HepG2 (cell line): Measurements from ENCODE around the gene C5. TPM values are rescaled to one million over a fixed set of nuclear protein-coding genes. Genes with fewer than 3 reads are reported as not detected.

Experiments
- BORCS8-MEF2B ChIP-seq: sonication (generic); formaldehyde crosslinking; IDR thresholded peaks from 2 replicates; pipeline ENCODE4 v1.8.0; 2022; ENCODE audit warnings: mild to moderate bottlenecking, missing genetic modification reagents
- GATAD2A ChIP-seq: IDR thresholded peaks from 2 replicates; pipeline ENCODE4 v1.6.1; 2016
- IKZF1 ChIP-seq: fragments of 450-650 bp; IDR thresholded peaks from 2 replicates; pipeline ENCODE4 v1.7.1; 2016
- IKZF4 ChIP-seq: sonication (generic); formaldehyde crosslinking; IDR thresholded peaks from 2 replicates; pipeline ENCODE4 v1.5.1; 2020; ENCODE audit warnings: borderline replicate concordance, mild to moderate bottlenecking, low read depth, missing genetic modification reagents; ENCODE audit errors: not compliant biosample characterization
- MXD4 ChIP-seq: IDR thresholded peaks from 2 replicates; pipeline ENCODE4 v1.6.1; 2016; ENCODE audit warnings: mild to moderate bottlenecking, missing biosample characterization, missing genetic modification reagents
- NFIB ChIP-seq: sonication (generic); formaldehyde crosslinking; IDR thresholded peaks from 2 replicates; pipeline ENCODE4 v1.9.0; 2021; ENCODE audit warnings: missing genetic modification reagents, mild to moderate bottlenecking, borderline replicate concordance
- POLR2AphosphoS2 ChIP-seq: IDR thresholded peaks from 2 replicates; pipeline ENCODE4 v1.6.1; 2011; ENCODE audit warnings: low read depth, low read length, improper control_type of control experiment
- SRF ChIP-seq: IDR thresholded peaks from 2 replicates; pipeline ENCODE4 v1.6.1; 2011; ENCODE audit warnings: mild to moderate bottlenecking, low read depth, low read length, moderate library complexity
- TGIF2 ChIP-seq: IDR thresholded peaks from 2 replicates; pipeline ENCODE4 v1.6.1; 2016; ENCODE audit warnings: control low read depth, missing compliant biosample characterization
- ZFX ChIP-seq: sonication (generic); formaldehyde crosslinking; IDR thresholded peaks from 2 replicates; pipeline ENCODE4 v1.4.0; 2020; ENCODE audit warnings: mild to moderate bottlenecking, low read depth, missing genetic modification reagents, moderate library complexity
- ZKSCAN8 ChIP-seq: IDR thresholded peaks from 2 replicates; pipeline ENCODE4 v1.6.1; 2016; ENCODE audit warnings: borderline replicate concordance, missing genetic modification reagents, missing compliant biosample characterization
- ZMAT3 ChIP-seq: sonication (generic); formaldehyde crosslinking; conservative IDR thresholded peaks from 2 replicates; pipeline ENCODE4 v1.7.0; 2021; ENCODE audit warnings: missing genetic modification reagents
- ZNF367 ChIP-seq: sonication (generic); formaldehyde crosslinking; IDR thresholded peaks from 2 replicates; pipeline ENCODE4 v1.4.0; 2020; ENCODE audit warnings: missing genetic modification reagents, borderline replicate concordance
- ZNF451 ChIP-seq: sonication (generic); formaldehyde crosslinking; IDR thresholded peaks from 2 replicates; pipeline ENCODE4 v1.5.0; 2020; ENCODE audit warnings: mild to moderate bottlenecking, missing genetic modification reagents
- ZNF619 ChIP-seq: sonication (generic); formaldehyde crosslinking; IDR thresholded peaks from 2 replicates; pipeline ENCODE4 v1.4.0; 2020; ENCODE audit warnings: mild to moderate bottlenecking, missing genetic modification reagents
- polyA plus RNA-seq, 8 experiments: library from polyadenylated mRNA; depleted of rRNA in 3 of 8; stranded (reverse) in 7 of 8; unstranded in 1 of 8; fragments of >200 nt; fragmentation: Illumina TruSeq in 4 of 8; extraction: Trizol in 4 of 8; gene quantifications; 2 replicates each; pipeline versions ENCODE4 v1.2.1 to v1.2.3, GENCODE V29; 2011 to 2016; ENCODE audit warnings: low read depth in 4 of 8, missing spikeins in 1 of 8, mixed read lengths in 1 of 8; ENCODE audit not compliant: insufficient read depth in 1 of 8
- total RNA-seq, 5 experiments: library from RNA; depleted of rRNA; stranded (reverse); fragments of >200 nt; fragmentation: Illumina TruSeq; extraction: Trizol; gene quantifications; 2 replicates each; pipeline ENCODE4 v1.2.3, GENCODE V29; 2016; ENCODE audit warnings: low read depth in 1 of 5
- TF ChIP-seq, protein P1 (sequence below): sonication (generic); formaldehyde crosslinking; IDR thresholded peaks from 2 replicates; pipeline ENCODE4 v1.4.0; 2020; ENCODE audit warnings: mild to moderate bottlenecking, missing genetic modification reagents
- TF ChIP-seq, protein P2 (sequence below): sonication (generic); formaldehyde crosslinking; IDR thresholded peaks from 2 replicates; pipeline ENCODE4 v1.5.1; 2020; ENCODE audit warnings: mild to moderate bottlenecking, missing genetic modification reagents, borderline replicate concordance
- TF ChIP-seq, protein P3 (sequence below): IDR thresholded peaks from 2 replicates; pipeline ENCODE4 v1.6.1; 2016; ENCODE audit warnings: control low read depth

C5 gene
- total and polyA plus RNA-seq, 2 of the 13 experiments (the other 11 are each of a cell fraction or from before 2014, with no cell fraction given): 57.6 to 192 TPM

DNA sequence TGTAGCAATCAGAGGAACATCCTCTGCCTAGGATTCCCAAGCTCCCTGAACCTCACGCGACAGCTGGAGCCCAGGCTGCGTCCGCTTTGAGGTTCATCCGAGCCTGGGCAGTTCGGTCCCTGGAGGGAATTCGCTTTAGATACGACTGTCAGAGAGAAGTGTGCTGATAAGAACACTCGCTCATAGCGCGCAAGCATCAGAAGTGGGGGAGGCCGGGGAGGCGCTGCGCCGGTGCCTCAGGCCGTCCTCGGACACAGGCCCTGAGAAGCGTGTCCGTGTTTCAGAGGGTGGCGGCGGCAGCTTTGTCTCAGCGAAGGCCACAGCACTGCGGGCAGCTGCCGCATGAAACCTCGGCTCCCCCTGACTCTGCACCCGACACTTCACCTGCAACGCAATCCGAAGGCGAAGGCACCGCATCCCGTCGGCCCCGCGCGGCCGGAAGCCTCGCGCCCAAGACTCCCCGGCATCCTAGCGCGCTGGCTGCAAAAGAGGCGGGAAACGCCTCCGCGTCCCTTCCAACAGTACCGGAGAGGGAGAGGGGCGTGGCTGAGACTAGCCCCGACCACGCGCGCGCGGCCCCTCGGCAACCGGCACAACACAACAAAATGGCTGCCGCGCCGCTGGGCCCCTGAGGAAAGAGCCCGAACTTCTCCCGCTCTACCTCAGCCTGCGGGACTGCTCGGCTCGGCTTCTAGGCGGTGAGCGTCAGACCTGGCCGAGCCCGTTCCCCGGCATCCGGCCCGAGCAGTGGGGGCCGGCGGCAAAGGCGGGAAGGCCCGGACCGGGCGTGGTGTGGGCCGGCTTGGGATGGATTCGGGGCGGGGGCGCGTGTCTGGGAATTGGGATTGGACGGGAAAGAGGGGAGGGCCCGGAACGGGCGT lies 24.5 kb upstream of the C5 start, which contains the start of gene CNTRL (continued):
- TF ChIP-seq, protein P1, sequence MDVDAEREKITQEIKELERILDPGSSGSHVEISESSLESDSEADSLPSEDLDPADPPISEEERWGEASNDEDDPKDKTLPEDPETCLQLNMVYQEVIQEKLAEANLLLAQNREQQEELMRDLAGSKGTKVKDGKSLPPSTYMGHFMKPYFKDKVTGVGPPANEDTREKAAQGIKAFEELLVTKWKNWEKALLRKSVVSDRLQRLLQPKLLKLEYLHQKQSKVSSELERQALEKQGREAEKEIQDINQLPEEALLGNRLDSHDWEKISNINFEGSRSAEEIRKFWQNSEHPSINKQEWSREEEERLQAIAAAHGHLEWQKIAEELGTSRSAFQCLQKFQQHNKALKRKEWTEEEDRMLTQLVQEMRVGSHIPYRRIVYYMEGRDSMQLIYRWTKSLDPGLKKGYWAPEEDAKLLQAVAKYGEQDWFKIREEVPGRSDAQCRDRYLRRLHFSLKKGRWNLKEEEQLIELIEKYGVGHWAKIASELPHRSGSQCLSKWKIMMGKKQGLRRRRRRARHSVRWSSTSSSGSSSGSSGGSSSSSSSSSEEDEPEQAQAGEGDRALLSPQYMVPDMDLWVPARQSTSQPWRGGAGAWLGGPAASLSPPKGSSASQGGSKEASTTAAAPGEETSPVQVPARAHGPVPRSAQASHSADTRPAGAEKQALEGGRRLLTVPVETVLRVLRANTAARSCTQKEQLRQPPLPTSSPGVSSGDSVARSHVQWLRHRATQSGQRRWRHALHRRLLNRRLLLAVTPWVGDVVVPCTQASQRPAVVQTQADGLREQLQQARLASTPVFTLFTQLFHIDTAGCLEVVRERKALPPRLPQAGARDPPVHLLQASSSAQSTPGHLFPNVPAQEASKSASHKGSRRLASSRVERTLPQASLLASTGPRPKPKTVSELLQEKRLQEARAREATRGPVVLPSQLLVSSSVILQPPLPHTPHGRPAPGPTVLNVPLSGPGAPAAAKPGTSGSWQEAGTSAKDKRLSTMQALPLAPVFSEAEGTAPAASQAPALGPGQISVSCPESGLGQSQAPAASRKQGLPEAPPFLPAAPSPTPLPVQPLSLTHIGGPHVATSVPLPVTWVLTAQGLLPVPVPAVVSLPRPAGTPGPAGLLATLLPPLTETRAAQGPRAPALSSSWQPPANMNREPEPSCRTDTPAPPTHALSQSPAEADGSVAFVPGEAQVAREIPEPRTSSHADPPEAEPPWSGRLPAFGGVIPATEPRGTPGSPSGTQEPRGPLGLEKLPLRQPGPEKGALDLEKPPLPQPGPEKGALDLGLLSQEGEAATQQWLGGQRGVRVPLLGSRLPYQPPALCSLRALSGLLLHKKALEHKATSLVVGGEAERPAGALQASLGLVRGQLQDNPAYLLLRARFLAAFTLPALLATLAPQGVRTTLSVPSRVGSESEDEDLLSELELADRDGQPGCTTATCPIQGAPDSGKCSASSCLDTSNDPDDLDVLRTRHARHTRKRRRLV (CRISPR knock-in tag): peak; percentile 41; the same call in 1 of the 2 replicates
- TF ChIP-seq NFIB (CRISPR knock-in tag) (no peak), TGIF2 (CRISPR knock-in tag) (no peak; the same call in none of the 2 replicates), ZNF619 (CRISPR knock-in tag) (peak; percentile 59; the same call in 1 of the 2 replicates), ZNF451 (peak; percentile 93), SRF (no peak), POLR2AphosphoS2 (no peak), ZMAT3 (CRISPR knock-in tag) (peak; percentile 98), ZNF367 (peak; percentile 88), MXD4 (CRISPR knock-in tag) (peak; percentile 91), BORCS8-MEF2B (CRISPR knock-in tag) (peak; percentile 97), IKZF1 (no peak), ZKSCAN8 (CRISPR knock-in tag) (peak; percentile 73; the same call in 1 of the 2 replicates), ZFX (CRISPR knock-in tag) (peak; percentile 94), GATAD2A (CRISPR knock-in tag) (peak; percentile 67), IKZF4 (peak; percentile 91)
- TF ChIP-seq, protein P2, sequence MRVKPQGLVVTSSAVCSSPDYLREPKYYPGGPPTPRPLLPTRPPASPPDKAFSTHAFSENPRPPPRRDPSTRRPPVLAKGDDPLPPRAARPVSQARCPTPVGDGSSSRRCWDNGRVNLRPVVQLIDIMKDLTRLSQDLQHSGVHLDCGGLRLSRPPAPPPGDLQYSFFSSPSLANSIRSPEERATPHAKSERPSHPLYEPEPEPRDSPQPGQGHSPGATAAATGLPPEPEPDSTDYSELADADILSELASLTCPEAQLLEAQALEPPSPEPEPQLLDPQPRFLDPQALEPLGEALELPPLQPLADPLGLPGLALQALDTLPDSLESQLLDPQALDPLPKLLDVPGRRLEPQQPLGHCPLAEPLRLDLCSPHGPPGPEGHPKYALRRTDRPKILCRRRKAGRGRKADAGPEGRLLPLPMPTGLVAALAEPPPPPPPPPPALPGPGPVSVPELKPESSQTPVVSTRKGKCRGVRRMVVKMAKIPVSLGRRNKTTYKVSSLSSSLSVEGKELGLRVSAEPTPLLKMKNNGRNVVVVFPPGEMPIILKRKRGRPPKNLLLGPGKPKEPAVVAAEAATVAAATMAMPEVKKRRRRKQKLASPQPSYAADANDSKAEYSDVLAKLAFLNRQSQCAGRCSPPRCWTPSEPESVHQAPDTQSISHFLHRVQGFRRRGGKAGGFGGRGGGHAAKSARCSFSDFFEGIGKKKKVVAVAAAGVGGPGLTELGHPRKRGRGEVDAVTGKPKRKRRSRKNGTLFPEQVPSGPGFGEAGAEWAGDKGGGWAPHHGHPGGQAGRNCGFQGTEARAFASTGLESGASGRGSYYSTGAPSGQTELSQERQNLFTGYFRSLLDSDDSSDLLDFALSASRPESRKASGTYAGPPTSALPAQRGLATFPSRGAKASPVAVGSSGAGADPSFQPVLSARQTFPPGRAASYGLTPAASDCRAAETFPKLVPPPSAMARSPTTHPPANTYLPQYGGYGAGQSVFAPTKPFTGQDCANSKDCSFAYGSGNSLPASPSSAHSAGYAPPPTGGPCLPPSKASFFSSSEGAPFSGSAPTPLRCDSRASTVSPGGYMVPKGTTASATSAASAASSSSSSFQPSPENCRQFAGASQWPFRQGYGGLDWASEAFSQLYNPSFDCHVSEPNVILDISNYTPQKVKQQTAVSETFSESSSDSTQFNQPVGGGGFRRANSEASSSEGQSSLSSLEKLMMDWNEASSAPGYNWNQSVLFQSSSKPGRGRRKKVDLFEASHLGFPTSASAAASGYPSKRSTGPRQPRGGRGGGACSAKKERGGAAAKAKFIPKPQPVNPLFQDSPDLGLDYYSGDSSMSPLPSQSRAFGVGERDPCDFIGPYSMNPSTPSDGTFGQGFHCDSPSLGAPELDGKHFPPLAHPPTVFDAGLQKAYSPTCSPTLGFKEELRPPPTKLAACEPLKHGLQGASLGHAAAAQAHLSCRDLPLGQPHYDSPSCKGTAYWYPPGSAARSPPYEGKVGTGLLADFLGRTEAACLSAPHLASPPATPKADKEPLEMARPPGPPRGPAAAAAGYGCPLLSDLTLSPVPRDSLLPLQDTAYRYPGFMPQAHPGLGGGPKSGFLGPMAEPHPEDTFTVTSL (CRISPR knock-in tag): peak; percentile 81
- TF ChIP-seq, protein P3, sequence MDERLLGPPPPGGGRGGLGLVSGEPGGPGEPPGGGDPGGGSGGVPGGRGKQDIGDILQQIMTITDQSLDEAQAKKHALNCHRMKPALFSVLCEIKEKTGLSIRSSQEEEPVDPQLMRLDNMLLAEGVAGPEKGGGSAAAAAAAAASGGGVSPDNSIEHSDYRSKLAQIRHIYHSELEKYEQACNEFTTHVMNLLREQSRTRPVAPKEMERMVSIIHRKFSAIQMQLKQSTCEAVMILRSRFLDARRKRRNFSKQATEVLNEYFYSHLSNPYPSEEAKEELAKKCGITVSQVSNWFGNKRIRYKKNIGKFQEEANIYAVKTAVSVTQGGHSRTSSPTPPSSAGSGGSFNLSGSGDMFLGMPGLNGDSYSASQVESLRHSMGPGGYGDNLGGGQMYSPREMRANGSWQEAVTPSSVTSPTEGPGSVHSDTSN: no peak
